Peyer's patch (tissue), 4 donors: ENCODE results near the gene MDFIC. TPM values are rescaled to one million over a fixed set of nuclear protein-coding genes. Genes with fewer than 3 reads are reported as not detected.
A peak's percentile ranks its signal among the peaks of the same experiment; 100 is the strongest.

ENCODE experiments used
- DNase-seq, 3 donors: peaks; one replicate each; pipeline ENCODE4 v3.0.0-alpha.2; 2017 to 2019
- H3K27ac ChIP-seq, 4 donors: fragments of 200-600 bp; sonication (generic); one replicate each; pipeline ENCODE4 v1.5.1; 2016 to 2019
- H3K27me3 ChIP-seq, 2 donors: fragments of 200-600 bp; sonication (generic); one replicate each; pipeline ENCODE4 v1.5.1; 2019
- H3K36me3 ChIP-seq, 3 donors: fragments of 200-600 bp; sonication (generic); one replicate each; pipeline ENCODE4 v1.5.1; 2016 to 2019
- H3K4me1 ChIP-seq, 4 donors: fragments of 200-600 bp; sonication (generic); one replicate each; pipeline ENCODE4 v1.5.1; 2016 to 2019
- H3K4me3 ChIP-seq, 4 donors: fragments of 200-600 bp; sonication (generic); 1 replicate in 3 of 4; 2 replicates in 1 of 4; pipeline ENCODE4 v1.5.1; 2016 to 2019; ENCODE audit warnings: mild to moderate bottlenecking in 1 of 4
- H3K9me3 ChIP-seq, 4 donors: fragments of 200-600 bp; sonication (generic); one replicate each; pipeline ENCODE4 v1.5.1; 2016 to 2019; ENCODE audit warnings: mild to moderate bottlenecking in 1 of 4
- POLR2A ChIP-seq, 2 donors: fragments of 450-650 bp; IDR thresholded peaks; one replicate each; pipeline ENCODE4 v1.5.1; 2017; ENCODE audit warnings: antibody characterized with exemption in 2 of 2, mild to moderate bottlenecking in 2 of 2, moderate library complexity in 2 of 2
- total RNA-seq, 4 donors: library from RNA; depleted of rRNA; stranded (reverse); fragments of >200 nt; gene quantifications; one replicate each; pipeline ENCODE4 v1.1.0, GENCODE V29; 2016
- TF ChIP-seq, protein P1 (sequence below), 6 experiments: fragments of 450-650 bp in 4 of 6; fragments of 200-600 bp in 2 of 6; sonication (generic) in 1 of 6; IDR thresholded peaks; one replicate each; pipeline ENCODE4 v1.5.1; 2017 to 2019; ENCODE audit warnings: antibody characterized with exemption in 6 of 6, mild to moderate bottlenecking in 3 of 6, moderate library complexity in 1 of 6

MDFIC gene
- total RNA-seq, 4 donors from 2014 or later: 4.3 to 36.3 (median 9.0) TPM

DNA sequence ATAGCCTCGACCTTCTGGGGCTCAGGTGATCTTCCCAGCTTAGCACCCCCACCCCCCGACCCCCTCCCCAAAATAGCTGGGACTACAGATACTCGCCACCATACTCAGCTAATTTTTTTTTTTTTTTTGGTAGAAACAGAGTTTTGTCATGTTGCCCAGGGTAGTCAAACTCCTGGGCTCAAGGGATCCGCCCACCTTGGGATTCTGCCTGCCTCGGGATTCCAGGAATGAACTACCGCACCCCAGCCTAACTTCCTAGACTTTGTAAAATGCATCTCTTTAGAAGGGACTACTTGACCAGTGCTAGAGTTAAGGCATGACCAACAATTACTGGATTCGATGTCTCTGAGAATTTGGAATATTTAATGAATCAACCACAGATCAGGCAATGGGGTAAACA lies 85.9 kb downstream of the MDFIC start:
- TF ChIP-seq, protein P1, sequence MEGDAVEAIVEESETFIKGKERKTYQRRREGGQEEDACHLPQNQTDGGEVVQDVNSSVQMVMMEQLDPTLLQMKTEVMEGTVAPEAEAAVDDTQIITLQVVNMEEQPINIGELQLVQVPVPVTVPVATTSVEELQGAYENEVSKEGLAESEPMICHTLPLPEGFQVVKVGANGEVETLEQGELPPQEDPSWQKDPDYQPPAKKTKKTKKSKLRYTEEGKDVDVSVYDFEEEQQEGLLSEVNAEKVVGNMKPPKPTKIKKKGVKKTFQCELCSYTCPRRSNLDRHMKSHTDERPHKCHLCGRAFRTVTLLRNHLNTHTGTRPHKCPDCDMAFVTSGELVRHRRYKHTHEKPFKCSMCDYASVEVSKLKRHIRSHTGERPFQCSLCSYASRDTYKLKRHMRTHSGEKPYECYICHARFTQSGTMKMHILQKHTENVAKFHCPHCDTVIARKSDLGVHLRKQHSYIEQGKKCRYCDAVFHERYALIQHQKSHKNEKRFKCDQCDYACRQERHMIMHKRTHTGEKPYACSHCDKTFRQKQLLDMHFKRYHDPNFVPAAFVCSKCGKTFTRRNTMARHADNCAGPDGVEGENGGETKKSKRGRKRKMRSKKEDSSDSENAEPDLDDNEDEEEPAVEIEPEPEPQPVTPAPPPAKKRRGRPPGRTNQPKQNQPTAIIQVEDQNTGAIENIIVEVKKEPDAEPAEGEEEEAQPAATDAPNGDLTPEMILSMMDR (IDR thresholded peaks at IDR 0.05): no peak
- no peak for TF ChIP-seq POLR2A (IDR thresholded peaks at IDR 0.05)
- H3K4me3 ChIP-seq: no peak overlapping the region
- no peaks in the 10 kb centered on the region for H3K27me3 ChIP-seq
- no peaks in the 10 kb centered on the region for H3K36me3 ChIP-seq
- peaks cover 0 to 16% (median 2%) of the 10 kb centered on the region in 4 donors for H3K4me1 ChIP-seq
- DNase-seq: no peak
- no peaks in the 10 kb centered on the region for H3K9me3 ChIP-seq
- H3K27ac ChIP-seq: peak overlapping the region in 1 of 4 donors; percentile 56

DNA sequence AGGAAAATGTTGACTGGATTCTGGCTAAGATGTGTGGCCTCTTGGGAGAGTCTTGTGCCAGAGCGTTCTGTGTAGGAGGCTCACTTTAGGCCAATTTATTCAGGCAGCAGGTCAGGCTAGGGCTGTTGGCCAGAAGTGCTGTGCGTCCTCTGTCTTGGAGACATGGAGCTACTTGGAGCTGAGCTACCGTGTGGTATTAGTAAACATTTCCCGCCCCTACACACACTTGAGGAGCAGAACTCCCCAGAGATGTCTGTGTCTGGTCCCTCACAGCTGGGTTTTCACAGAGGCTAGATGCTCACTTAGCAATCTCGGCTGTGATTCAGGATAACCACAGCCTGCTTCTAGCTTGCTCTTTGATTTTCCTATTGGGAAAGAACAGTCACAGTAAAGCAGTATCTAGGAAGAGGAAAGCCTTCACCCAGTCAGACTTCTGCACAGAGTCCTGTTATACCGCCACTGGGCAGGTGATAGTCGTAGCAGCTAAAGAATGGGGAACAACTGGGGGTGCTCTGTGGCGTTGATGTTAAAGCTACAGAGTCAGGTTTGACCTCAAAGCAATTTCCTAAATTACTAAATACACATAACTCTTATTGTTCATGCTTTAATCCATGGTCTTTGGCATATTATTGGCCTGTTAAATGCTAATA lies 86.7 kb downstream of the MDFIC start:
- peak in 1 of 3 donors; percentile 62 for DNase-seq
- Histone ChIP-seq H3K9me3 (no peaks in the 10 kb centered on the region), H3K36me3 (no peaks in the 10 kb centered on the region), H3K4me3 (no peak overlapping the region), H3K27ac (peak overlapping the region; percentile 16 to 56 (median 49)), H3K27me3 (no peaks in the 10 kb centered on the region), H3K4me1 (peaks cover 0 to 16% (median 2%) of the 10 kb centered on the region in 4 donors)
- TF ChIP-seq, protein P1 (IDR thresholded peaks at IDR 0.05): no peak
- TF ChIP-seq POLR2A (IDR thresholded peaks at IDR 0.05): no peak

DNA sequence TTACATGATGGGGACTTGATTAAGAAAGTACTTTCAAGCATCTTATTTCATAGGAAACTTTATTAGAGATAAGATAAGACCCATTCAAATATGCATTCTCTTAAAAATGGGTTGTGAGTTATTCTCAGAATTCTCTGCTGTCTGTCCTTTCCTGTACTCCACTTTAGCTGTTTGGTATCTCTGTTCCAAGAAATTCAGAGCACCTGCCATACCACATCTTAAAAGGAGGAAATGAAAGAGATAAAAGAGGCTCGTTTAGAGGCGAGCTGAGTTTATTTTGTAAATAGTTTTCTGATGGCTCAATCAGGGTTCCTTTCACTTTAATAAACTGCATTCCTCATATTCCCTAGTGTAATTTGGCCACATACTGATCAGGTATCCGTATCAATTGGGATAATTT lies 87.2 kb downstream of the MDFIC start:
- Histone ChIP-seq H3K4me1 (peaks cover 0 to 16% (median 2%) of the 10 kb centered on the region in 4 donors), H3K4me3 (no peak overlapping the region), H3K27ac (peak overlapping the region; percentile 16 to 56 (median 49)), H3K27me3 (no peaks in the 10 kb centered on the region), H3K9me3 (no peaks in the 10 kb centered on the region), H3K36me3 (no peaks in the 10 kb centered on the region)
- DNase-seq: no peak
- no peak for TF ChIP-seq POLR2A (IDR thresholded peaks at IDR 0.05)
- TF ChIP-seq, protein P1 (IDR thresholded peaks at IDR 0.05): no peak

DNA sequence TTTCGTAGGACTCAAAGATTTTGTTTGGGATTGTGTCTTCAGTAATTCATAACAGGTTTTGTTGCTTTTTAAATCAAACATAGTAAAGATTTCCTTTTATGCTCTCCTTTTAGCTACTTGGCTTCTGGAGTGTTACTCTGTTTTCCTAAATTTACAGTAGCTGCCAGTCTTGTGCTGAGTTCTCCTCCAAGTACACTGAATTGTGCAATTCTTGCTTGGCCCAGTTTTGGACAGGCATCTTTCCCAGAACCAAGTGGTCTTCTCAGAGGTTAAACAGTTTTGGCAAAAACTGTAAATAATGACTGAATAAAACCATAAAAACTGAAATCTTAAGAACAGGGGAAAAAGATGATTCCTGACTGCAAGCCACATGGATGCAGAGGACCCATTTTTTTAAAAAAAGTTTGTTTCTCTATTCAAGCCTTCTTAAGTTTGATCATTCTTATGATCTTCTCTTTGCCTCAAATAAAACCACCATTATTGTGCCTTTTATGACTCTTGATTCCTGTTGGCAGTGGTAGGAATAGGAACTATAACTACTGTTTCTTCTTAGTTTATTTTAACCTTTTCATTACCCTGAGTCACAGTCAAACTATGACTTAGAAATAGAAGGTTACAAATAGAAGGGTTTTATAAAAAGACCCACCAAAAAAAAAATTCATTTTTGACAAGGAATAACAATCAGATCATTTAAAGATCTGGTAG lies 88.0 kb downstream of the MDFIC start:
- Histone ChIP-seq H3K36me3 (no peaks in the 10 kb centered on the region), H3K27ac (peak overlapping the region in 3 of 4 donors; percentile 1 to 56 (median 52))
- TF ChIP-seq, protein P1 (IDR thresholded peaks at IDR 0.05): no peak
- TF ChIP-seq POLR2A (IDR thresholded peaks at IDR 0.05): no peak

DNA sequence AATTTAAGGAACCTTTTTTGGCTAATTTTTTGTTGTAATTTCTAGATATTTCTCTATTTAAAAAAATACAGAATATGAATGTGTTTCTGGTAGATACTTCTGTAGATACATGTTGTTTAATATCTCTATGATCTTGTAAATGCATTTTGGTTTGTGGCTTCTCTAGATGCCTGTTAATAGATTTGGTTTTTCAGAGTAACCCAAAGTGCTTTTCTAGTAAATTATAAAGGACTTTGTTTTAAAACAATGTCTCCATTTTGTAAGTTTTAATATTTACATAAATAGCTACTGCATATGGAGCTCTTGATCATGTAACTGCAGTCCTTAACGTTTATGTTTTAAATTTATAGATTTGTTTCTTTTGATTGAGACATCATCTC lies 88.5 kb downstream of the MDFIC start:
- no peak for TF ChIP-seq POLR2A (IDR thresholded peaks at IDR 0.05)
- TF ChIP-seq, protein P1 (IDR thresholded peaks at IDR 0.05): no peak
- Histone ChIP-seq H3K4me1 (peaks cover 0 to 16% (median 2%) of the 10 kb centered on the region in 4 donors), H3K36me3 (no peaks in the 10 kb centered on the region), H3K27ac (peak overlapping the region in 1 of 4 donors; percentile 56), H3K4me3 (no peak overlapping the region), H3K27me3 (no peaks in the 10 kb centered on the region), H3K9me3 (no peaks in the 10 kb centered on the region)
- no peak for DNase-seq

More for the DNA sequence above, 88.0 kb downstream of the MDFIC start:
- H3K4me3 ChIP-seq: no peak overlapping the region
- peak in 1 of 3 donors; percentile 49 for DNase-seq
- peaks cover 0 to 16% (median 2%) of the 10 kb centered on the region in 4 donors for H3K4me1 ChIP-seq
- no peaks in the 10 kb centered on the region for H3K27me3 ChIP-seq
- no peaks in the 10 kb centered on the region for H3K9me3 ChIP-seq
